ENCODE data around the gene TMEM52.

TMEM52 gene

DNA sequence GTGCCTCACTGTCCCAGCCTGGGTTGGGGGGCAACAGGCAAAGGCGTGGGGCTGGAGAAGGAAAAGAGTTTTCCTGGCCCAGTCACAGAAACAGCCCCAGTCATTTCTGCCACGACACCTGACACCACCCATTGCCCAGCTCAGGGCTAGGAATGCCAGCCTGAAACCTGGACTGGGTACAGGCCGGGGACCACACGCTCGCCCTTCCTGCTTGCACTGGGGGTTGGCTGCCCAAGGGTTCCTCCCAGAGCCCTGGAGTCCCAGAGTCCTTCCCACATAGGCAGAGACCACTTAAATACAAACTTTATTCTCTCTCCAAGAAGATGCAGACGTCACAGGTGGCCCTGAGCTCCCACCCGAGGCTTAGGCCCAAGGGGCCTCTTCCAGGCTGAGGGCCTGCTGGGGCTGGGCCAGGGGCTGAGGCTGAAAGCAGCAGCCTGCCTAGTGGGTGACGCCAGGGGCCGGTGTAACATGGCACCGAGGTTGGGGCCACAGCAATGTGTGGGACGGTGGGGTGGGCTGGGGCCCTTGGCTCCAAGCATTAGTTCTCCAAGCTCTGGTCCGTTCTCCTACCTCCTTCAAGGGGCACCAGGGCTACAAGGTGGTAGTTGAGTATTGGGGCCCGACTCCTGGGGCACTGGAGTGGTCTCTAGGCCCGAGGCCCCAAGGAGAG, 1.6 kb downstream of the TMEM52 start:
- TF ChIP-seq, protein P1, sequence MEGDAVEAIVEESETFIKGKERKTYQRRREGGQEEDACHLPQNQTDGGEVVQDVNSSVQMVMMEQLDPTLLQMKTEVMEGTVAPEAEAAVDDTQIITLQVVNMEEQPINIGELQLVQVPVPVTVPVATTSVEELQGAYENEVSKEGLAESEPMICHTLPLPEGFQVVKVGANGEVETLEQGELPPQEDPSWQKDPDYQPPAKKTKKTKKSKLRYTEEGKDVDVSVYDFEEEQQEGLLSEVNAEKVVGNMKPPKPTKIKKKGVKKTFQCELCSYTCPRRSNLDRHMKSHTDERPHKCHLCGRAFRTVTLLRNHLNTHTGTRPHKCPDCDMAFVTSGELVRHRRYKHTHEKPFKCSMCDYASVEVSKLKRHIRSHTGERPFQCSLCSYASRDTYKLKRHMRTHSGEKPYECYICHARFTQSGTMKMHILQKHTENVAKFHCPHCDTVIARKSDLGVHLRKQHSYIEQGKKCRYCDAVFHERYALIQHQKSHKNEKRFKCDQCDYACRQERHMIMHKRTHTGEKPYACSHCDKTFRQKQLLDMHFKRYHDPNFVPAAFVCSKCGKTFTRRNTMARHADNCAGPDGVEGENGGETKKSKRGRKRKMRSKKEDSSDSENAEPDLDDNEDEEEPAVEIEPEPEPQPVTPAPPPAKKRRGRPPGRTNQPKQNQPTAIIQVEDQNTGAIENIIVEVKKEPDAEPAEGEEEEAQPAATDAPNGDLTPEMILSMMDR (IDR thresholded peaks at IDR 0.05; ENCODE audit: low read depth, low read length, missing control alignments), result no peak
- no peak for DNase-seq (ENCODE audit: low read depth)
- in situ Hi-C loops (cut with HindIII; ENCODE audit: low sequenced_read_pairs), result no loop called here
- H3K4me3 ChIP-seq (ENCODE audit: low read depth, low read length), result no peak overlapping the region

DNA sequence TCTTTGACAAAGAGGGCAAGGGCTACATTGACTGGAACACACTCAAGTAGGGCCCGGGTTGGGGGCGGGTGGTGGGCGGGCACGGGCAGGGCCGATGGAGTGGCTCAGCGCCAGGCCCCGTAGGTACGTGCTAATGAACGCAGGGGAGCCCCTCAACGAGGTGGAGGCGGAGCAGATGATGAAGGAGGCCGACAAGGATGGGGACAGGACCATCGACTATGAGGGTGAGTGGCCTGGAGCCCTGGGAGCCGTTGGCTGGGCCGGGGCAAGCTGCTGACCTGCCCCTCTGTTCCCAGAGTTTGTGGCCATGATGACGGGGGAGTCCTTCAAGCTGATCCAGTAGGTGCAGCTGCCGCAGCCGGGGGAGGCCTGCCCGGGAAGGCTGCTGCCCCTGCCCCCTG, 2.2 kb downstream of the TMEM52 start:
- TF ChIP-seq, protein P1 (IDR thresholded peaks at IDR 0.05; ENCODE audit: low read depth, low read length, missing control alignments), result no peak

DNA sequence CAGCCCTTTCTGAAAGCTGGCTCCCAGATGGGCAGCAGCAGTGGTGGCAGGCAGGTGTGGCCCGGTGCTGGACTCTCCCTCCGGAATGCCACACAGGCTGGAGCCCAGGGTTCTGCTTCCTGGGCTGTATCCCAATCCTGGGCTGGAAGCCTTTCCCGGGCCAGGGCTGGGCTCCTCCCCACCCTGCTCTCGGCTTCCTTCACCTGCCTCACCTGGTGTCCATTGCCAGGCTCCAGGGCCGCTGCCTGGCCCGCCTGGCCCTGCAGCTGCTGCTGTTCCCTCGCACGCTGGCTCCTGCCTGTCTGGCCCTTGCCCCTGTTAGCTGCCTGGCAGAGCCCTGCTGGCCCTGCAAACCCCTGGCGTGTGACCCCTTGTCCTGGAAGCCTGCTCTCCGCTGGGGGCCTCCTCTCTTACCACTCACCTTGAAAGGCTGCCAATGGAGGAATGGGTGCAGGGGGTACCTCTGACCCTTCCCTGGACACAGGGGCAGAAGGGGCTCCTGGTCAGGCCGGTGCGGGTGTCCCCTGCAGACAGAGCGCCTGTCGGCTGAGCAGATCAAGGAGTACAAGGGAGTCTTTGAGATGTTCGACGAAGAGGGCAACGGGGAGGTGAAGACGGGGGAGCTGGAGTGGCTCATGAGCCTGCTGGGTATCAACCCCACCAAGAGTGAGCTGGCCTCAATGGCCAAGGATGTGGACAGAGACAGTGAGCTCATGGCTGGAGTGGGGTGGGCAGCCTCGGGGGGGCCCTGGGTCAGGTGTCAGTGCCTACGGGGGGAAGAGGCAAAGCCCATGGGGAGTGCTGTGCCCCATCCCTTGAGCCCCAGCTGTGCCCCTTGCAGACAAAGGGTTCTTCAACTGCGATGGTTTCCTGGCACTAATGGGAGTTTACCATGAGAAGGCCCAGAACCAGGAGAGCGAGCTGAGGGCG, 2.9 kb downstream of the TMEM52 start:
- in situ Hi-C loops (cut with HindIII; ENCODE audit: low sequenced_read_pairs), result no loop called here
- DNase-seq (ENCODE audit: low read depth), result no peak
- H3K4me3 ChIP-seq (ENCODE audit: low read depth, low read length), result no peak overlapping the region
- TF ChIP-seq, protein P1 (IDR thresholded peaks at IDR 0.05; ENCODE audit: low read depth, low read length, missing control alignments), result no peak

More for the DNA sequence above, 2.2 kb downstream of the TMEM52 start:
- in situ Hi-C loops (cut with HindIII; ENCODE audit: low sequenced_read_pairs), result no loop called here
- DNase-seq (ENCODE audit: low read depth), result no peak
- no peak overlapping the region for H3K4me3 ChIP-seq (ENCODE audit: low read depth, low read length)

DNA sequence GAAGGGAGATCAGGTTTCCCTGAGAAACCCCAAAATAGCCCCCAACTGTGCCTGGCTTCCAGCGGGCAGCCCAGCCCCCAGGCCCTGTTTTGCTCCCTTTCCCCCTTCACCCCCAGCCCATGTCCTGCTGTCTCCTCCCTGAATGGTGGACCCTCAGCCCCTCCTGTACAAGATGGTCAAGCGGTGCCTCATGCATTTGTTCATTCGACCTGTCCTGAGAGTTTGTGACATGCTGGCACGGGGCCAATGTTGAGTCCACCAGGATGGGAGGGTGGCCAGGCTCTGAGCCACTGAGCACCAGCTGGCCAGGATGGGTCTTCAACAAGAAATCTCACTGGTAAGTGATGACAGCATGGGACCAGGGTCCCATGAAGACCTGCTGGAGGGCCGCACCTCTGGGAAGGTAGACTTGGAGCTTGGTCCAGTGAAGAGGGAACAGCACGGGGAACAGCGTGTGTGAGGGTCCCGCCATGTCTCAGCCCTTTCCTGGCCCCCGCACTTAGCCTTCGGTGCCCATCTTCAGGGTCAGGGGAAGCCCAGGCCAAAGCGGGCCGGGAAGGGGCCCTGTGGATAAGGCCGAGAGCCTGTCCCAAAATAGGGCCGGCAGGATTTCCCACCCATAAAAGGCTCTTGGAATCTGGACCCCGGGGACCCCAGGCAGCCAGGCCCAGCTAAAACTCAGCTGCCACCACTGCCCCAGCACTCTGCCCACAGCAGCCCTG, 3.9 kb downstream of the TMEM52 start, which contains the start of gene CALML6:
Gene CALML6, plus strand, starts transcription at position 290 of the 722 bp plus-strand sequence. Its CDS starts 21 bp downstream, at position 311.
- TF ChIP-seq, protein P1 (IDR thresholded peaks at IDR 0.05; ENCODE audit: low read depth, low read length, missing control alignments), result no peak
- in situ Hi-C loops (cut with HindIII; ENCODE audit: low sequenced_read_pairs), result no loop called here
- H3K4me3 ChIP-seq (ENCODE audit: low read depth, low read length), result no peak within 1 kb of the TSS
- DNase-seq (ENCODE audit: low read depth), result no peak

DNA sequence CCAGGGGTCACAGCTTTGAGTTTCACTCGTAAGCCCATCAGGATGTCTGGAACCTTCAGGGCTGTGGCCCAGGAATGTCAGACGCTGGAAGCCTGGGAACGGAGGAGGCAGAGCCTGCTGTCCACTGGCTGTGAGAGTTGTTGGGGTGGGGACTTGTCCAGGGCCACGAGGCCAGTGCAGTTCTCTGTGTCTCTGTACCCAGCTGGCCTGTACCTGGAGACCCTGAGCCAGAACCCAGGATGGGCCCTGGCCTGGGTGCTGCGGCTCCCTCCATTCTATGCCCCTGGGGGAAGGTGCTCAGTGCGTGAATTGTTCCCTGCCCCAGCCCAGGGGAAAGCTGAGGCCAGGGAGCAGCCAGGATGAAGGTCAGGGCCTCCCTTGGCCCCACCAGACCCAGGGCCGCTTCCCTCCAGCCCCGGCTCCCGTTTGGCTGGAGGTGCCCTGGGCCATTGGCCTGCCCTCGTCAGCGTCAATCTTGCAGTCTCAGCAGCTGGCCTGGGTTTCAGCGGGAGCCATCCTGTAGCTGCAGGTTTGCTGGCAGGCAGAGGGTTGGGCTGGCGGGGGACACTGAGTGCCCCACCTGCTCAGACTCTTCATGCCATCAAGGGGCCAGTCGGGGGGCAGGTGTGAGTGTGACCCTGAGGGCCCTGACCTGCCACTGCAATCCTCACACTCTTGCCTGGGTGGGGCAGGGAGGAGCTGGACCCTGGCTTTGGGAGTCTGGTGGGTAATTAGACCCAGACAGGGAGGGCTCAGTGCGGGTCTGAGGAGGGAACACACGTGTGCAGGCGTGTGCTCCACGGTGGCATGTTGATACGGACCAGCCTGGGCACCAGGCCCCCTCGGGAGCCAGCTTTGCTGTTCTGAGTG, 4.7 kb downstream of the TMEM52 start:
- in situ Hi-C loops (cut with HindIII; ENCODE audit: low sequenced_read_pairs), result no loop called here
- no peak for DNase-seq (ENCODE audit: low read depth)
- TF ChIP-seq, protein P1 (IDR thresholded peaks at IDR 0.05; ENCODE audit: low read depth, low read length, missing control alignments), result no peak
- H3K4me3 ChIP-seq (ENCODE audit: low read depth, low read length), result no peak overlapping the region

Data from astrocyte of the cerebellum (primary cell).